Adrenal gland (tissue), 12 donors: ENCODE measurements around the gene SKOR1. TPM values are rescaled to one million over a fixed set of nuclear protein-coding genes. Genes with fewer than 3 reads are reported as not detected.

Experiments used
- DNase-seq, 7 donors: peaks; one replicate each; pipeline ENCODE4 v3.0.0-alpha.2; 2019 to 2020
- H3K27ac ChIP-seq, 5 donors: fragments of 200-600 bp; sonication (generic) in 4 of 5; 1 replicate in 3 of 5; 2 replicates in 2 of 5; pipeline versions ENCODE4 v1.5.1 to v1.8.0; 2016 to 2020; ENCODE audit warnings: mild to moderate bottlenecking in 1 of 5
- H3K27me3 ChIP-seq: fragments of 200-600 bp; 2 replicates; pipeline ENCODE4 v1.8.0; 2021
- H3K36me3 ChIP-seq, 2 donors: fragments of 200-600 bp; replicated peaks in 1 of 2; 1 replicate in 1 of 2; 2 replicates in 1 of 2; pipeline versions ENCODE4 v1.5.1 to v1.8.0; 2018 to 2022
- H3K4me1 ChIP-seq, 2 donors: fragments of 200-600 bp; replicated peaks in 1 of 2; 1 replicate in 1 of 2; 2 replicates in 1 of 2; pipeline versions ENCODE4 v1.5.1 to v1.8.0; 2018 to 2021
- H3K4me3 ChIP-seq, 4 donors: fragments of 200-600 bp; sonication (generic) in 3 of 4; one replicate each; pipeline ENCODE4 v1.5.1; 2016 to 2018
- H3K9me3 ChIP-seq, 3 donors: fragments of 200-600 bp; sonication (generic) in 1 of 3; replicated peaks in 1 of 3; 1 replicate in 2 of 3; 2 replicates in 1 of 3; pipeline versions ENCODE4 v1.5.1 to v1.8.0; 2016 to 2021
- POLR2A ChIP-seq, 2 donors: fragments of 450-650 bp; IDR thresholded peaks; one replicate each; pipeline ENCODE4 v1.6.1; 2017; ENCODE audit warnings: antibody characterized with exemption in 2 of 2, mild to moderate bottlenecking in 2 of 2, moderate library complexity in 1 of 2
- WGBS, 4 donors: extraction: QIAGEN DNeasy Blood & Tissue Kit in 2 of 4; methylation state at CpG; one replicate each; pipeline versions ENCODE4 v1.1.5 to v1.1.7; 2013 to 2017; 5-methylcytosine and 5-hydroxymethylcytosine counted together
- intact Hi-C, 2 donors: fragments of 100-400 bp; cut with DNase I; formaldehyde crosslinking; loops; one replicate each; pipeline versions ENCODE4 v1.14.1 to v1.15.0; 2022 to 2023
- polyA plus RNA-seq, 3 donors: library from polyadenylated mRNA; stranded (reverse); fragments of 200-250 nt in 2 of 3; fragments of 350-450 nt in 1 of 3; fragmentation: Illumina TruSeq in 1 of 3; extraction: RNeasy Lipid Tissue Mini Kit (QIAGEN cat#74804) in 1 of 3; gene quantifications; one replicate each; pipeline ENCODE4 v1.2.3, GENCODE V29; 2013 to 2014
- total RNA-seq, 9 donors: library from RNA; depleted of rRNA in 4 of 9; stranded (reverse); fragments of >200 nt in 4 of 9; fragments of 120-200 nt in 1 of 9; fragmentation: NEBNext Ultra II Directional in 1 of 9; extraction: Animal tissue kit (Norgen Biotek cat#: 25700) in 1 of 9; gene quantifications; one replicate each; pipeline versions ENCODE4 v1.1.0 to v1.2.4, GENCODE V29; 2013 to 2023
- TF ChIP-seq, protein P1 (sequence below), 6 experiments: fragments of 450-650 bp in 4 of 6; fragments of 200-600 bp in 2 of 6; sonication (generic) in 1 of 6; IDR thresholded peaks; 1 replicate in 5 of 6; 2 replicates in 1 of 6; pipeline versions ENCODE4 v1.5.1 to v1.8.0; 2016 to 2021; ENCODE audit warnings: antibody characterized with exemption in 6 of 6, mild to moderate bottlenecking in 2 of 6, moderate library complexity in 1 of 6
- donor health status: healthy with polysubstance abuse.
- donor health status: Bipolar disorder and iron deficiency.
- donor health status: DM: yes; HTN: yes; CAD: no.
- donor health status: DM: no; HTN: no; CAD: no.
- donor health status: DM: no; HTN: no; CAD: no.
- donor health status: DM: yes; HTN: yes; CAD: no.

The SKOR1 gene
- total and polyA plus RNA-seq, 12 donors = 0.17 to 1.3 (median 0.53) TPM; not detected in 1

DNA sequence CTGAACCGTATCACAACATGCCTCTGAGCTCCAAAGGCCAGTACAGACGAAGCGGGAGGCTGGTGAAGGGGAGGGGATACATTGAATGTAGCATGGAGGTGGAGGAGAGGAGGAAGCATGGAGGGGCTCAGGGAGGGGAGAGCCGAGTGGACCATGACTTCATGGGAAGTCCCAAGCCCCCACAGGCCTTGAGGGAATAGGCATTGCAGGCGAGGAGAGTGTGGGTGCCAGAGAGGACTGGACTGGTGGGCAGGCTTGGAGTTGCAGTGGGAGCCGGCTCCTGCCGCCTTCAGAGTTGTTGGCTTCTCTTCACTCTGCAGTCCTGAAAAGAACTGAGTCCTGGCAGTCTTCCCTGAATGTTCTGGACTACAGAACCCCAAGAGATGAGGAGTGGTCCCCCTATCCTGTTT lies 17.8 kb downstream of the SKOR1 start:
- Histone ChIP-seq H3K9me3 (no peaks in the 10 kb centered on the region), H3K4me1 (peaks cover 0 to 24% of the 10 kb centered on the region in 2 donors), H3K27me3 (no peaks in the 10 kb centered on the region), H3K4me3 (no peak overlapping the region), H3K27ac (peak overlapping the region in 4 of 5 donors; percentile 15 to 76 (median 36)), H3K36me3 (no peaks in the 10 kb centered on the region)
- no peak for TF ChIP-seq POLR2A (IDR thresholded peaks at IDR 0.05)
- TF ChIP-seq, protein P1, sequence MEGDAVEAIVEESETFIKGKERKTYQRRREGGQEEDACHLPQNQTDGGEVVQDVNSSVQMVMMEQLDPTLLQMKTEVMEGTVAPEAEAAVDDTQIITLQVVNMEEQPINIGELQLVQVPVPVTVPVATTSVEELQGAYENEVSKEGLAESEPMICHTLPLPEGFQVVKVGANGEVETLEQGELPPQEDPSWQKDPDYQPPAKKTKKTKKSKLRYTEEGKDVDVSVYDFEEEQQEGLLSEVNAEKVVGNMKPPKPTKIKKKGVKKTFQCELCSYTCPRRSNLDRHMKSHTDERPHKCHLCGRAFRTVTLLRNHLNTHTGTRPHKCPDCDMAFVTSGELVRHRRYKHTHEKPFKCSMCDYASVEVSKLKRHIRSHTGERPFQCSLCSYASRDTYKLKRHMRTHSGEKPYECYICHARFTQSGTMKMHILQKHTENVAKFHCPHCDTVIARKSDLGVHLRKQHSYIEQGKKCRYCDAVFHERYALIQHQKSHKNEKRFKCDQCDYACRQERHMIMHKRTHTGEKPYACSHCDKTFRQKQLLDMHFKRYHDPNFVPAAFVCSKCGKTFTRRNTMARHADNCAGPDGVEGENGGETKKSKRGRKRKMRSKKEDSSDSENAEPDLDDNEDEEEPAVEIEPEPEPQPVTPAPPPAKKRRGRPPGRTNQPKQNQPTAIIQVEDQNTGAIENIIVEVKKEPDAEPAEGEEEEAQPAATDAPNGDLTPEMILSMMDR (IDR thresholded peaks at IDR 0.05) = no peak
- DNase-seq = no peak
- WGBS, 4 donors = 73 to 89% (median 77%) methylated on average over 4 to 7 of the region's 7 CpGs
- intact Hi-C loops = no loop called here

DNA sequence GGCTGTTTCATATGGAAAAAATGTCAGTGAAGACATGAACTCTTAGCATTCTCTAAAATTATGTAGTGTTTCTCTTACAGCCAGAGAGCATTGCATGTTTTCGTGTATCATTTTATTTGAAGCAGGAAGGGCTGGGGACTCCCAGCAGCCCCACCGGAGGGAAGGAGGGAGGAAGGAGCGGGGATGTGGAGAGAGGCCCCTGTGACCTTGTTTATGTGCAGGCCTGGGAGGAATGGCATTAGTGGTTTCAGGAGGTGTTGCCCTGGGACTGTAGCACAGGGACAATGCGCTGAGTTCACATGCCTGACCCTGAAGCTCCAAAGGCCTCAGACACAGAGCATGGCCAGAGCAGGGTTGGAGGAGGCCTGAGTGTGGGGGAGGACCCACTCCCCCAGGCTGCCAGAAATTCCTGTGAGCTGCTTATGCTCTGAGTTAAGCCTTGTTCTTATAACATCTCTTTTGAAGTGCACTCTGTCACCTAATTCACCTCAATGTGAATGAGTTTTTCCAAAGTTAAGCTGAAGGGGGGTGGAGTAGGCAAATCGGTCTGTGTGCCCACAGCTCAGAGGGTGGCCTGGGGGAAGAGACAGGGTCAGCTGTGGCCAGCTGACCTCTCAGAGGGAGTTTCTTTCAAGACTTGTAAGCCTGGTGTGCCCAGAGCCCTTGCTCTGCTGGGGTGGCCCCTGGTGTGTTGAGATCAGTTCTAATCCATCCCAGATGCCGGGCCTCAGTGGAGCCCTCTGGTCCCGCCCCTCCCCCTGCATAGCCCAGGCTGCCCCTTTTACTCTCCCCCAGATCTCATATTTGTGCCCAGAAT lies 18.5 kb downstream of the SKOR1 start:
- Histone ChIP-seq H3K4me3 (no peak overlapping the region), H3K27me3 (no peaks in the 10 kb centered on the region), H3K9me3 (no peaks in the 10 kb centered on the region), H3K27ac (peak overlapping the region in 4 of 5 donors; percentile 15 to 76 (median 36)), H3K36me3 (no peaks in the 10 kb centered on the region), H3K4me1 (peaks cover 0 to 20% of the 10 kb centered on the region in 2 donors)
- 51 to 59% (median 55%) methylated on average over 6 to 7 of the region's 7 CpGs for WGBS, 4 donors
- TF ChIP-seq, protein P1 (IDR thresholded peaks at IDR 0.05) = no peak
- no peak for TF ChIP-seq POLR2A (IDR thresholded peaks at IDR 0.05)
- intact Hi-C loops = no loop called here
- peak in 4 of 7 donors; percentile 56 to 70 (median 66) for DNase-seq

DNA sequence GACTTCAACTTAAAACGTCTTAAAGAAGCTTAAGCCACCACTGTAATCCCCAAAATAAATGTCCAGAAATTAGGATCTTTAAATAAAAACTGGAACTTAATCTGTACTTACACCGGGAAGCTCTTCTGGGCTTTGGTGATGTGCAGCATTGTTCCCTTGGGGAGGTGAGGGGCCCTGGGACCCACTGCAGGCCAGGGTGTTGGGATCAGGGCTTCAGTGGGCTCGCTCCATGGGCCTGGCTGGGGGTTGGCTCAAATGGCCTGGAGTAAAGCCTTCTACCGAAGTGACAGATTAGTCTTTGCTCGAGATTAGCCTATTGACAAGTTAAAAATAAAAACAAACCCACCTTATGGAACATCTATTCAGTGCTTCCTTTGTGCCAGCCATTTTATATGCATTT lies 20.7 kb downstream of the SKOR1 start:
- Histone ChIP-seq H3K36me3 (no peaks in the 10 kb centered on the region), H3K27me3 (no peaks in the 10 kb centered on the region), H3K9me3 (no peaks in the 10 kb centered on the region), H3K4me1 (peaks cover 0 to 21% of the 10 kb centered on the region in 2 donors), H3K27ac (no peak overlapping the region), H3K4me3 (no peak overlapping the region)
- DNase-seq = no peak
- 92 to 95% (median 92%) methylated on average over 5 of the region's 5 CpGs for WGBS, 4 donors
- TF ChIP-seq POLR2A (IDR thresholded peaks at IDR 0.05) = no peak
- TF ChIP-seq, protein P1 (IDR thresholded peaks at IDR 0.05) = no peak
- intact Hi-C loops = no loop called here

DNA sequence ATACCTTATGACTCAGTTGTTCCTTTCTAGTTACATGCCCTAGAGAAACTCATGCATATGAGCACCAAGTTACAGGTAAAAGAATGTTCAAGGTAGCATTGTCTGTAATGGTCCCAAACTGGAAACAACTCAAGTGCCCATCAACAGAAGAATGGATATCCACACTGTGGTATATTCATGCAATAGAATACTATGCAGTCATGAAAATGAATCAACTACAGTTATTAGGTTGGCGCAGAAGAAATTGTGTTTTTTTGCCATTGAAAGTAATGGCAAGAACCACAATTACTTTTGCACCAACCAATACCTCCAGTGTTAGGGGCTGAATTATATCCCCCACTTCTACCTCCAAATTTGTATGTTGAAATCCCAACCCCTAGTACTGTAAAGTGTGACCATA lies 24.2 kb downstream of the SKOR1 start:
- TF ChIP-seq, protein P1 (IDR thresholded peaks at IDR 0.05) = no peak
- TF ChIP-seq POLR2A (IDR thresholded peaks at IDR 0.05) = no peak
- DNase-seq = no peak
- intact Hi-C loops = no loop called here
- H3K27ac ChIP-seq = no peak overlapping the region
- no peaks in the 10 kb centered on the region for H3K36me3 ChIP-seq
- WGBS, 4 donors = 98 to 100% (median 100%) methylated on average over 1 of the region's 1 CpG
- H3K9me3 ChIP-seq = no peaks in the 10 kb centered on the region
- peaks cover 0 to 11% of the 10 kb centered on the region in 2 donors for H3K4me1 ChIP-seq
- no peaks in the 10 kb centered on the region for H3K27me3 ChIP-seq
- H3K4me3 ChIP-seq = no peak overlapping the region
